Vagina (tissue), 2 donors: ENCODE results near the gene ACAD8.

Source experiments
- POLR2AphosphoS5 ChIP-seq, 2 donors: sonication (generic); formaldehyde crosslinking; IDR thresholded peaks; one replicate each; pipeline ENCODE4 v1.9.0; 2017; ENCODE audit warnings: antibody characterized with exemption in 2 of 2, mild to moderate bottlenecking in 2 of 2, low read depth in 1 of 2; ENCODE audit not compliant: insufficient read depth in 1 of 2
- TF ChIP-seq, protein P1 (sequence below), 3 experiments: fragments of 450-650 bp in 2 of 3; fragments of 200-600 bp in 1 of 3; sonication (generic) in 1 of 3; IDR thresholded peaks; one replicate each; pipeline ENCODE4 v1.5.1; 2017 to 2019; ENCODE audit warnings: antibody characterized with exemption in 3 of 3, mild to moderate bottlenecking in 2 of 3, moderate library complexity in 2 of 3

DNA sequence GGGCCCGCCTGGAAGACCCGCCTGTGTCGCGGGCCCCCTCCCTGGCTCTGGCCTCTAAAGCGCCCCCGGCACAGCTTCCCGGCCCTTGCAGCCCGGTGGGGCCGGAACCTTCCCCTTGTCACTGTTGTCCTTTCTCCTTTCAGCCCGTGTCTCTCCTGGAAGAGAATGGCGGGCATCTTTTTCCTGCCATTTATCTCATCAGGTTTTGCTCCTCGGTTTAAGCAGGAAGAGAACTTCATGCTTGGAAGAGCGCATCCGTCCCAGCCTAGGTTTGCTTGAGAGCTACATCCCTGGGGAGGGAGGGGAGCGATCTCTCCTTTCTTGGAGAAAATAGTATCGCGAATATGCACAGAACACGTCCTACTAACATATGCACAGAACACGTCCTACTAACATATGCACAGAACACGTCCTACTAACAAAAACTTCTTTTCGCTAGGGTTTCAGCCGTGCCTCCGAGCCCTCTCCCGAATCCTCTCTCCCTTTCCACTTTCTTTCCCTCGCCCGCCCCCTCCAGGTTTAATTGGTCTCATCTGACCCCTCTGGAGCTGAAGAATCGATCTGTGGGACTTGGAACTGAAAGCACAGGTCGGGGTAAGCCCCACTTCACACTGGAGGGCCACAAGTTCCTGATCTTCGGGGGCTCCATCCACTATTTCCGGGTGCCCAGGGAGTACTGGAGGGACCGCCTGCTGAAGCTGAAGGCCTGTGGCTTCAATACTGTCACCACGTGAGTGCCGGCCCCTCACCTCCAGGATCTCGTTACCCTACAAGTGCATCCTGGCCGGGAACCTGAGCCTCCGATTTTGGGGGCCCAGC lies 24.0 kb downstream of the ACAD8 start:
- TF ChIP-seq, protein P1, sequence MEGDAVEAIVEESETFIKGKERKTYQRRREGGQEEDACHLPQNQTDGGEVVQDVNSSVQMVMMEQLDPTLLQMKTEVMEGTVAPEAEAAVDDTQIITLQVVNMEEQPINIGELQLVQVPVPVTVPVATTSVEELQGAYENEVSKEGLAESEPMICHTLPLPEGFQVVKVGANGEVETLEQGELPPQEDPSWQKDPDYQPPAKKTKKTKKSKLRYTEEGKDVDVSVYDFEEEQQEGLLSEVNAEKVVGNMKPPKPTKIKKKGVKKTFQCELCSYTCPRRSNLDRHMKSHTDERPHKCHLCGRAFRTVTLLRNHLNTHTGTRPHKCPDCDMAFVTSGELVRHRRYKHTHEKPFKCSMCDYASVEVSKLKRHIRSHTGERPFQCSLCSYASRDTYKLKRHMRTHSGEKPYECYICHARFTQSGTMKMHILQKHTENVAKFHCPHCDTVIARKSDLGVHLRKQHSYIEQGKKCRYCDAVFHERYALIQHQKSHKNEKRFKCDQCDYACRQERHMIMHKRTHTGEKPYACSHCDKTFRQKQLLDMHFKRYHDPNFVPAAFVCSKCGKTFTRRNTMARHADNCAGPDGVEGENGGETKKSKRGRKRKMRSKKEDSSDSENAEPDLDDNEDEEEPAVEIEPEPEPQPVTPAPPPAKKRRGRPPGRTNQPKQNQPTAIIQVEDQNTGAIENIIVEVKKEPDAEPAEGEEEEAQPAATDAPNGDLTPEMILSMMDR (IDR thresholded peaks at IDR 0.05), result no peak
- no peak for TF ChIP-seq POLR2AphosphoS5 (IDR thresholded peaks at IDR 0.05; ENCODE audit: insufficient read depth in 1 of 2, low read depth in 1 of 2)
